ENCODE results near the gene MRGPRE.

Gene MRGPRE

GRCh38 chr11:3206156-3206921 lies 25.9 kb downstream of the MRGPRE start:
- no peaks in the 10 kb centered on the region for H3K9me3 ChIP-seq
- TF ChIP-seq CTCF (IDR thresholded peaks at IDR 0.05) = no peak

GRCh38 chr11:3205261-3206155 lies 26.7 kb downstream of the MRGPRE start:
- H3K9me3 ChIP-seq = no peaks in the 10 kb centered on the region
- no peak for TF ChIP-seq CTCF (IDR thresholded peaks at IDR 0.05)
- no peak overlapping the region for H3K4me3 ChIP-seq (ENCODE audit: low read depth in 1 of 2, low read length in 1 of 2)
- H3K36me3 ChIP-seq = no peaks in the 10 kb centered on the region
- peaks cover 52% of the 10 kb centered on the region for H3K27me3 ChIP-seq
- no peaks in the 10 kb centered on the region for H3K4me1 ChIP-seq (ENCODE audit: control insufficient read depth in 1 of 2, insufficient read depth in 1 of 2, low read depth in 1 of 2, low read length in 1 of 2)
- H3K27ac ChIP-seq = no peak overlapping the region

More at GRCh38 chr11:3206156-3206921, 25.9 kb downstream of the MRGPRE start:
- Histone ChIP-seq H3K27ac (no peak overlapping the region), H3K4me1 (ENCODE audit: control insufficient read depth in 1 of 2, insufficient read depth in 1 of 2, low read depth in 1 of 2, low read length in 1 of 2) (no peaks in the 10 kb centered on the region), H3K27me3 (peaks cover 44% of the 10 kb centered on the region), H3K4me3 (ENCODE audit: low read depth in 1 of 2, low read length in 1 of 2) (no peak overlapping the region), H3K36me3 (no peaks in the 10 kb centered on the region)

- H3K9me3 ChIP-seq = no peaks in the 10 kb centered on the region
- no peaks in the 10 kb centered on the region for H3K4me1 ChIP-seq (ENCODE audit: control insufficient read depth in 1 of 2, insufficient read depth in 1 of 2, low read depth in 1 of 2, low read length in 1 of 2)
- TF ChIP-seq CTCF (IDR thresholded peaks at IDR 0.05) = no peak
- H3K27me3 ChIP-seq = peaks cover 63% of the 10 kb centered on the region
- H3K36me3 ChIP-seq = no peaks in the 10 kb centered on the region
- no peak overlapping the region for H3K27ac ChIP-seq
- H3K4me3 ChIP-seq (ENCODE audit: low read depth in 1 of 2, low read length in 1 of 2) = no peak overlapping the region
Observed at GRCh38 chr11:3204141-3205015, 27.8 kb downstream of the MRGPRE start.

GRCh38 chr11:3203221-3204043 lies 28.8 kb downstream of the MRGPRE start:
- no peaks in the 10 kb centered on the region for H3K4me1 ChIP-seq (ENCODE audit: control insufficient read depth in 1 of 2, insufficient read depth in 1 of 2, low read depth in 1 of 2, low read length in 1 of 2)
- H3K9me3 ChIP-seq = no peaks in the 10 kb centered on the region
- TF ChIP-seq CTCF (IDR thresholded peaks at IDR 0.05) = no peak
- peaks cover 64% of the 10 kb centered on the region for H3K27me3 ChIP-seq
- H3K4me3 ChIP-seq (ENCODE audit: low read depth in 1 of 2, low read length in 1 of 2) = no peak overlapping the region
- H3K36me3 ChIP-seq = no peaks in the 10 kb centered on the region
- no peak overlapping the region for H3K27ac ChIP-seq
